HepG2 (cell line): ENCODE results near the gene DSG2. TPM values are rescaled to one million over a fixed set of nuclear protein-coding genes. Genes with fewer than 3 reads are reported as not detected.

Source experiments
- ATAC-seq: fragments of 200-7000 bp; cut with Tn5 transposase; 3 replicates; pipeline ENCODE4 v1.9.1; 2020; ENCODE audit warnings: mild to moderate bottlenecking, moderate library complexity
- BruUV-seq: library from RNA; stranded (reverse); fragments of 400-500 nt; replicated peaks from 2 replicates; lab custom pipeline; 2021; lab: Mats Ljungman, UMichigan
- CTCF ChIA-PET: fragments of 300-600 bp; formaldehyde crosslinking; extraction: SDS; loops from one replicate; lab custom pipeline; 2021; ENCODE audit warnings: low total read pairs, inconsistent platforms, low intra/inter-chr PET ratio; lab: Yijun Ruan, JAX
- POLR2A ChIA-PET: fragments of 350-600 bp; sonication (Branson Sonifier 250); formaldehyde crosslinking; loops from one replicate; lab custom pipeline; 2020; ENCODE audit warnings: antibody characterized with exemption, inconsistent platforms; lab: Yijun Ruan, JAX
- DNase-seq: peaks from one replicate; pipeline ENCODE4 v3.0.0-alpha.2; 2015; ENCODE audit warnings: low spot score
- FAIRE-seq: peaks from 3 replicates; lab custom pipeline; 2011; peaks lifted over from hg19 to GRCh38; lab: Jason Lieb, UNC
- H2AFZ ChIP-seq: one replicate; pipeline ENCODE4 v1.6.1; 2011; ENCODE audit warnings: low read length, inconsistent platforms
- H3K27ac ChIP-seq: fragments of 300-600 bp; 3 replicates; pipeline ENCODE4 v1.8.0; 2011; ENCODE audit warnings: mixed run types, mild to moderate bottlenecking, mixed read lengths, low read length, inconsistent platforms; ENCODE audit not compliant: insufficient read depth; ENCODE audit errors: extremely low read length
- H3K27me3 ChIP-seq, 2 experiments: fragments of 200-600 bp in 1 of 2; 2 replicates in 1 of 2; 3 replicates in 1 of 2; pipeline versions ENCODE4 v1.6.0 to v1.8.0; 2011; ENCODE audit warnings: low read length in 2 of 2, mild to moderate bottlenecking in 2 of 2, moderate library complexity in 2 of 2, inconsistent platforms in 1 of 2; ENCODE audit not compliant: insufficient read depth in 2 of 2, control insufficient read depth in 1 of 2
- H3K36me3 ChIP-seq, 2 experiments: fragments of 200-600 bp in 1 of 2; replicated peaks in 1 of 2; 2 replicates in 1 of 2; 3 replicates in 1 of 2; pipeline versions ENCODE4 v1.5.1 to v1.8.0; 2011; ENCODE audit warnings: low read length in 2 of 2, inconsistent platforms in 1 of 2; ENCODE audit not compliant: insufficient read depth in 2 of 2, control insufficient read depth in 1 of 2
- H3K4me1 ChIP-seq: 2 replicates; pipeline ENCODE4 v1.5.1; 2012; ENCODE audit warnings: low read length, inconsistent platforms; ENCODE audit not compliant: insufficient read depth
- H3K4me2 ChIP-seq: 2 replicates; pipeline ENCODE4 v1.6.0; 2011; ENCODE audit warnings: low read depth, low read length, inconsistent platforms
- H3K4me3 ChIP-seq, 3 experiments: fragments of 200-600 bp in 1 of 3; sonication (generic), shearing (Covaris generic) in 1 of 3; replicated peaks in 1 of 3; 2 replicates each; pipeline ENCODE4 v1.5.1; 2011 to 2016; ENCODE audit warnings: low read length in 3 of 3, inconsistent platforms in 2 of 3, low read depth in 2 of 3, mild to moderate bottlenecking in 2 of 3, control low read depth in 1 of 3, mixed read lengths in 1 of 3; ENCODE audit not compliant: insufficient read depth in 1 of 3
- H3K79me2 ChIP-seq: one replicate; pipeline ENCODE4 v1.6.1; 2011; ENCODE audit warnings: low read length, inconsistent platforms; ENCODE audit not compliant: insufficient read depth
- H3K9ac ChIP-seq: 2 replicates; pipeline ENCODE4 v1.6.0; 2011; ENCODE audit warnings: mild to moderate bottlenecking, low read depth, low read length, inconsistent platforms; ENCODE audit not compliant: insufficient read depth
- H3K9me3 ChIP-seq: 2 replicates; pipeline ENCODE4 v1.5.1; 2012; ENCODE audit warnings: mild to moderate bottlenecking, low read length
- H4K20me1 ChIP-seq: 2 replicates; pipeline ENCODE4 v1.6.0; 2011; ENCODE audit warnings: inconsistent platforms, mild to moderate bottlenecking, low read length, moderate library complexity; ENCODE audit not compliant: insufficient read depth
- IKZF4 ChIP-seq: sonication (generic); formaldehyde crosslinking; IDR thresholded peaks from 2 replicates; pipeline ENCODE4 v1.5.1; 2020; ENCODE audit warnings: borderline replicate concordance, mild to moderate bottlenecking, low read depth, missing genetic modification reagents; ENCODE audit errors: not compliant biosample characterization
- MAFK ChIP-seq, 2 experiments: IDR thresholded peaks in 1 of 2; conservative IDR thresholded peaks in 1 of 2; 2 replicates each; pipeline ENCODE4 v1.6.1; 2011; ENCODE audit warnings: improper control_type of control experiment in 2 of 2, low read length in 2 of 2
- NFE2 ChIP-seq: sonication (generic); formaldehyde crosslinking; IDR thresholded peaks from 2 replicates; pipeline ENCODE4 v1.4.0; 2020; ENCODE audit warnings: missing genetic modification reagents
- NFKBIZ ChIP-seq: IDR thresholded peaks from 2 replicates; pipeline ENCODE4 v1.6.1; 2018; ENCODE audit warnings: missing genetic modification reagents, missing compliant biosample characterization
- NFYC ChIP-seq: IDR thresholded peaks from 2 replicates; pipeline ENCODE4 v1.6.1; 2016; ENCODE audit warnings: missing genetic modification reagents, missing compliant biosample characterization
- NR2C2 ChIP-seq: sonication (generic); formaldehyde crosslinking; IDR thresholded peaks from 2 replicates; pipeline ENCODE4 v1.4.0; 2020; ENCODE audit warnings: missing genetic modification reagents, mild to moderate bottlenecking, moderate library complexity, borderline replicate concordance
- PAX8 ChIP-seq: sonication (generic); formaldehyde crosslinking; IDR thresholded peaks from 2 replicates; pipeline ENCODE4 v1.8.0; 2022; ENCODE audit warnings: mild to moderate bottlenecking, missing genetic modification reagents, borderline replicate concordance
- SAP130 ChIP-seq: IDR thresholded peaks from 2 replicates; pipeline ENCODE4 v1.6.1; 2016; ENCODE audit warnings: low read depth
- SNRNP70 ChIP-seq: fragments of 200-400 bp; formaldehyde crosslinking; IDR thresholded peaks from 2 replicates; pipeline ENCODE4 v1.6.1; 2017; ENCODE audit warnings: mild to moderate bottlenecking, low read depth, low read length, moderate library complexity
- SUZ12 ChIP-seq: fragments of 150-350 bp; IDR thresholded peaks from 2 replicates; pipeline ENCODE4 v1.6.1; 2014; ENCODE audit warnings: low read depth, low read length
- ZBTB8A ChIP-seq: sonication (generic); formaldehyde crosslinking; IDR thresholded peaks from 2 replicates; pipeline ENCODE4 v1.4.0; 2020; ENCODE audit warnings: mild to moderate bottlenecking, low read depth, missing genetic modification reagents, borderline replicate concordance
- ZFY ChIP-seq: sonication (generic); formaldehyde crosslinking; IDR thresholded peaks from 2 replicates; pipeline ENCODE4 v1.4.0; 2020; ENCODE audit warnings: missing genetic modification reagents
- ZNF569 ChIP-seq: sonication (generic); formaldehyde crosslinking; IDR thresholded peaks from 2 replicates; pipeline ENCODE4 v1.5.0; 2020; ENCODE audit warnings: mild to moderate bottlenecking, missing genetic modification reagents, moderate library complexity, borderline replicate concordance
- WGBS: methylation state at CpG from one replicate; pipeline ENCODE4 v1.1.6; 2017; ENCODE audit warnings: low lambda C conversion rate; 5-methylcytosine and 5-hydroxymethylcytosine counted together
- in situ Hi-C: cut with HindIII; loops from 2 replicates; pipeline ENCODE4 v1.10.0; 2017; ENCODE audit warnings: low pct_unique_long_range_greater_than_20kb; ENCODE audit not compliant: extremely low pct_ligation_motif_present
- intact Hi-C: fragments of 100-400 bp; cut with micrococcal nuclease; formaldehyde crosslinking; loops from one replicate; pipeline ENCODE4 v1.10.0; 2022; ENCODE audit not compliant: unreplicated experiment
- polyA plus RNA-seq, 8 experiments: library from polyadenylated mRNA; depleted of rRNA in 3 of 8; stranded (reverse) in 7 of 8; unstranded in 1 of 8; fragments of >200 nt; fragmentation: Illumina TruSeq in 4 of 8; extraction: Trizol in 4 of 8; gene quantifications; 2 replicates each; pipeline versions ENCODE4 v1.2.1 to v1.2.3, GENCODE V29; 2011 to 2016; ENCODE audit warnings: low read depth in 4 of 8, missing spikeins in 1 of 8, mixed read lengths in 1 of 8; ENCODE audit not compliant: insufficient read depth in 1 of 8
- total RNA-seq, 5 experiments: library from RNA; depleted of rRNA; stranded (reverse); fragments of >200 nt; fragmentation: Illumina TruSeq; extraction: Trizol; gene quantifications; 2 replicates each; pipeline ENCODE4 v1.2.3, GENCODE V29; 2016; ENCODE audit warnings: low read depth in 1 of 5
- TF ChIP-seq, protein P1 (sequence below), 2 experiments: sonication (generic) in 1 of 2; formaldehyde crosslinking in 1 of 2; IDR thresholded peaks; 2 replicates each; pipeline versions ENCODE4 v1.4.0 to v1.6.1; 2018 to 2020; ENCODE audit warnings: missing genetic modification reagents in 2 of 2, borderline replicate concordance in 1 of 2, low read depth in 1 of 2, mild to moderate bottlenecking in 1 of 2, missing biosample characterization in 1 of 2
- TF ChIP-seq, protein P2 (sequence below): sonication (generic); formaldehyde crosslinking; IDR thresholded peaks from 2 replicates; pipeline ENCODE4 v1.8.1; 2023; ENCODE audit warnings: mild to moderate bottlenecking, missing genetic modification reagents

Gene DSG2
- total and polyA plus RNA-seq, 2 of the 13 experiments (the other 11 are each of a cell fraction or from before 2014, with no cell fraction given): 23.3 to 66.7 TPM

DNA sequence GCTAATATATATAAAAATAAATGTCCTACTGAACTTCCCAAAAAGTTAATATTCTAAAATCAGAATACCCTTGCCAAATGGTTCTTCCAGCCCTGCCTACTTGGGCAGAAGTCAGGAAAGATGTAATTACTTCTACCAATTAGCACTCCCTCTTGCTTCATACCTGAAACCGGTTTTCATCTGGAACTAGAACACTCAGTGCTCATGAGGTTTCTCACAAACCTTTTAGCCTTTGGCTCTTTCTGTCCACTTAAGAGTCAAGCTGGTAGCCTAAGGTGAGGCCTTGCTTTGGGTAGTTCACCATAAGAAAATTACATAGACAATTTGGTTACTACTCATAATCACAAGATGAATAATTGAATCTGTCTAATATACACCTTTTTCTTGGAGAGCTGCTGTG is 46.4 kb upstream of the DSG2 start:
- intact Hi-C loops: no loop called here
- DNase-seq (no peak), FAIRE-seq (no peak), ATAC-seq (no peak)
- Histone ChIP-seq H2AFZ (no peak overlapping the region), H3K9ac (no peak overlapping the region), H3K36me3 (no peaks in the 10 kb centered on the region), H3K4me1 (no peaks in the 10 kb centered on the region), H3K79me2 (no peaks in the 10 kb centered on the region), H4K20me1 (no peaks in the 10 kb centered on the region), H3K27ac (no peak overlapping the region), H3K4me2 (no peak overlapping the region), H3K4me3 (no peak overlapping the region), H3K27me3 (no peaks in the 10 kb centered on the region), H3K9me3 (no peaks in the 10 kb centered on the region)
- in situ Hi-C loops: no loop called here
- TF ChIP-seq ZBTB8A (CRISPR knock-in tag): no peak
- no peak for TF ChIP-seq SAP130 (CRISPR knock-in tag)
- TF ChIP-seq SNRNP70: no peak
- TF ChIP-seq NFKBIZ (CRISPR knock-in tag): no peak
- no peak for TF ChIP-seq ZFY (CRISPR knock-in tag)
- no peak for TF ChIP-seq NFYC (CRISPR knock-in tag)
- no peak for TF ChIP-seq PAX8 (CRISPR knock-in tag)
- no peak for TF ChIP-seq IKZF4 (CRISPR knock-in tag)
- no peak for TF ChIP-seq MAFK (conservative IDR thresholded peaks at IDR 0.05 in 1 of 2, IDR thresholded peaks at IDR 0.05 in 1 of 2; ENCODE audit: low read length in 2 of 2)
- TF ChIP-seq, protein P1, sequence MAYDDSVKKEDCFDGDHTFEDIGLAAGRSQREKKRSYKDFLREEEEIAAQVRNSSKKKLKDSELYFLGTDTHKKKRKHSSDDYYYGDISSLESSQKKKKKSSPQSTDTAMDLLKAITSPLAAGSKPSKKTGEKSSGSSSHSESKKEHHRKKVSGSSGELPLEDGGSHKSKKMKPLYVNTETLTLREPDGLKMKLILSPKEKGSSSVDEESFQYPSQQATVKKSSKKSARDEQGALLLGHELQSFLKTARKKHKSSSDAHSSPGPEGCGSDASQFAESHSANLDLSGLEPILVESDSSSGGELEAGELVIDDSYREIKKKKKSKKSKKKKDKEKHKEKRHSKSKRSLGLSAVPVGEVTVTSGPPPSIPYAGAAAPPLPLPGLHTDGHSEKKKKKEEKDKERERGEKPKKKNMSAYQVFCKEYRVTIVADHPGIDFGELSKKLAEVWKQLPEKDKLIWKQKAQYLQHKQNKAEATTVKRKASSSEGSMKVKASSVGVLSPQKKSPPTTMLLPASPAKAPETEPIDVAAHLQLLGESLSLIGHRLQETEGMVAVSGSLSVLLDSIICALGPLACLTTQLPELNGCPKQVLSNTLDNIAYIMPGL (CRISPR knock-in tag; IDR thresholded peaks at IDR 0.05; ENCODE audit: borderline replicate concordance in 1 of 2, low read depth in 1 of 2): no peak
- TF ChIP-seq NFE2: no peak
- TF ChIP-seq NR2C2: no peak
- TF ChIP-seq, protein P2, sequence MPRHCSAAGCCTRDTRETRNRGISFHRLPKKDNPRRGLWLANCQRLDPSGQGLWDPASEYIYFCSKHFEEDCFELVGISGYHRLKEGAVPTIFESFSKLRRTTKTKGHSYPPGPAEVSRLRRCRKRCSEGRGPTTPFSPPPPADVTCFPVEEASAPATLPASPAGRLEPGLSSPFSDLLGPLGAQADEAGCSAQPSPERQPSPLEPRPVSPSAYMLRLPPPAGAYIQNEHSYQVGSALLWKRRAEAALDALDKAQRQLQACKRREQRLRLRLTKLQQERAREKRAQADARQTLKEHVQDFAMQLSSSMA (CRISPR knock-in tag): no peak
- no peak for TF ChIP-seq ZNF569
- TF ChIP-seq SUZ12: no peak
- WGBS: 50% methylated on average over 1 of the region's 1 CpG
- ChIA-PET CTCF (no interaction called here), POLR2A (no interaction called here)
- no TSS peak for BruUV-seq
